A673 (cell line): ENCODE data around the gene LTO1. TPM values are rescaled to one million over a fixed set of nuclear protein-coding genes. Genes with fewer than 3 reads are reported as not detected.

Source experiments
- BruUV-seq: library from RNA; stranded (reverse); fragments of 400-500 nt; replicated peaks from 2 replicates; lab custom pipeline; 2021; lab: Mats Ljungman, UMichigan
- CTCF ChIA-PET: fragments of 300-600 bp; sonication (Branson Sonifier 250); formaldehyde crosslinking; loops from one replicate; lab custom pipeline; 2022; ENCODE audit warnings: antibody characterized with exemption; lab: Charles Lee
- POLR2A ChIA-PET: fragments of 300-600 bp; sonication (Branson Sonifier 250); formaldehyde crosslinking; loops from one replicate; lab custom pipeline; 2022; ENCODE audit warnings: antibody characterized with exemption; ENCODE audit not compliant: low non-redundant PET; lab: Charles Lee
- DNase-seq: peaks from one replicate; pipeline ENCODE4 v3.0.0-alpha.2; 2015; ENCODE audit warnings: low spot score
- H3K27ac ChIP-seq: fragments of 200-600 bp; sonication (generic); 2 replicates; pipeline ENCODE4 v1.5.1; 2016; ENCODE audit warnings: mixed run types, low read depth, mild to moderate bottlenecking, mixed read lengths, antibody characterized with exemption, low read length; ENCODE audit not compliant: poor library complexity, severe bottlenecking
- H3K27me3 ChIP-seq: fragments of 200-600 bp; sonication (generic); replicated peaks from 2 replicates; pipeline ENCODE4 v1.6.1; 2017; ENCODE audit warnings: mixed run types, low read depth, mild to moderate bottlenecking, mixed read lengths, antibody characterized with exemption, low read length; ENCODE audit not compliant: insufficient read depth, poor library complexity
- H3K36me3 ChIP-seq: fragments of 200-600 bp; sonication (generic); 2 replicates; pipeline ENCODE4 v1.6.1; 2016; ENCODE audit warnings: mixed run types, mild to moderate bottlenecking, mixed read lengths, antibody characterized with exemption, low read length; ENCODE audit not compliant: insufficient read depth, poor library complexity, severe bottlenecking
- H3K4me1 ChIP-seq: fragments of 200-600 bp; sonication (generic); 2 replicates; pipeline ENCODE4 v1.6.1; 2017; ENCODE audit warnings: mixed run types, mild to moderate bottlenecking, mixed read lengths, antibody characterized with exemption, low read length; ENCODE audit not compliant: insufficient read depth, poor library complexity, severe bottlenecking
- H3K4me3 ChIP-seq: fragments of 200-600 bp; sonication (generic); 2 replicates; pipeline ENCODE4 v1.5.1; 2016; ENCODE audit warnings: low read depth, mixed run types, mild to moderate bottlenecking, mixed read lengths, low read length; ENCODE audit not compliant: poor library complexity, severe bottlenecking
- H3K9me3 ChIP-seq: fragments of 200-600 bp; sonication (generic); 2 replicates; pipeline ENCODE4 v1.6.1; 2016; ENCODE audit warnings: mixed run types, low read depth, mild to moderate bottlenecking, mixed read lengths, antibody characterized with exemption, low read length; ENCODE audit not compliant: poor library complexity, severe bottlenecking
- EZH2 ChIP-seq: fragments of 200-600 bp; sonication (generic); IDR thresholded peaks from 2 replicates; pipeline ENCODE4 v1.6.1; 2017; ENCODE audit warnings: borderline replicate concordance, low read depth, mild to moderate bottlenecking, mixed read lengths, antibody characterized with exemption, low read length; ENCODE audit not compliant: poor library complexity, severe bottlenecking
- intact Hi-C: fragments of 100-400 bp; cut with micrococcal nuclease; formaldehyde crosslinking; loops from one replicate; pipeline ENCODE4 v1.10.0; 2022; ENCODE audit not compliant: unreplicated experiment
- total RNA-seq: library from RNA; stranded (reverse); gene quantifications from 2 replicates; pipeline ENCODE4 v1.2.3, GENCODE V29; 2021
- TF ChIP-seq, protein P1 (sequence below): fragments of 300-800, 200-600 bp; sonication (generic); conservative IDR thresholded peaks from 2 replicates; pipeline ENCODE4 v1.5.1; 2017; ENCODE audit warnings: low read depth, mild to moderate bottlenecking, antibody characterized with exemption, low read length, moderate library complexity, mixed read lengths

The LTO1 gene
- total RNA-seq, 1 experiment from 2014 or later = 56.0 TPM

- BruUV-seq = no TSS peak
- intact Hi-C loops = no loop called here
- Histone ChIP-seq H3K27me3 (no peaks in the 10 kb centered on the region), H3K4me3 (no peak overlapping the region), H3K9me3 (no peaks in the 10 kb centered on the region), H3K36me3 (peaks cover 49% of the 10 kb centered on the region), H3K4me1 (peaks cover 59% of the 10 kb centered on the region), H3K27ac (peak overlapping the region; percentile 99)
- no peak for TF ChIP-seq EZH2
- CTCF ChIA-PET = interaction anchor here (1.3 kb wide), 1 partner anchor 15 kb away, joined by 3 read pairs; no protein-coding TSS in a partner anchor
- peak; percentile 82 for DNase-seq
- POLR2A ChIA-PET = interaction anchor here (1.2 kb wide), 1 partner anchor 12 kb away, joined by 4 read pairs; no protein-coding TSS in a partner anchor
Measured at GRCh38 chr11:69654660-69655478, 20.3 kb downstream of the LTO1 start.

DNA sequence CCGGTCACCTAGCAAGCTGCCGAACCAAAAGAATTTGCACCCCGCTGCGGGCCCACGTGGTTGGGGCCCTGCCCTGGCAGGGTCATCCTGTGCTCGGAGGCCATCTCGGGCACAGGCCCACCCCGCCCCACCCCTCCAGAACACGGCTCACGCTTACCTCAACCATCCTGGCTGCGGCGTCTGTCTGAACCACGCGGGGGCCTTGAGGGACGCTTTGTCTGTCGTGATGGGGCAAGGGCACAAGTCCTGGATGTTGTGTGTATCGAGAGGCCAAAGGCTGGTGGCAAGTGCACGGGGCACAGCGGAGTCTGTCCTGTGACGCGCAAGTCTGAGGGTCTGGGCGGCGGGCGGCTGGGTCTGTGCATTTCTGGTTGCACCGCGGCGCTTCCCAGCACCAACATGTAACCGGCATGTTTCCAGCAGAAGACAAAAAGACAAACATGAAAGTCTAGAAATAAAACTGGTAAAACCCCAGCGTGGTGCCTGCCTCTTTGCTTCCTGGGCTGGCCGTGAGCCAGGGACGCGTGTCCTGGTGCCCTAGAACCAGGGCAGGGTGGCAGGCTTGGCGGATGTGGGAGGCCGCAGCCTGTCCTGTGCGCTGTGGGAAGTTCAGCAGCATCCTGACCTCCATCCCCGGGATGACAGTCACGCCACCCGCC, 21.0 kb downstream of the LTO1 start:
- H3K9me3 ChIP-seq = no peaks in the 10 kb centered on the region
- no peak for DNase-seq
- TF ChIP-seq, protein P1, sequence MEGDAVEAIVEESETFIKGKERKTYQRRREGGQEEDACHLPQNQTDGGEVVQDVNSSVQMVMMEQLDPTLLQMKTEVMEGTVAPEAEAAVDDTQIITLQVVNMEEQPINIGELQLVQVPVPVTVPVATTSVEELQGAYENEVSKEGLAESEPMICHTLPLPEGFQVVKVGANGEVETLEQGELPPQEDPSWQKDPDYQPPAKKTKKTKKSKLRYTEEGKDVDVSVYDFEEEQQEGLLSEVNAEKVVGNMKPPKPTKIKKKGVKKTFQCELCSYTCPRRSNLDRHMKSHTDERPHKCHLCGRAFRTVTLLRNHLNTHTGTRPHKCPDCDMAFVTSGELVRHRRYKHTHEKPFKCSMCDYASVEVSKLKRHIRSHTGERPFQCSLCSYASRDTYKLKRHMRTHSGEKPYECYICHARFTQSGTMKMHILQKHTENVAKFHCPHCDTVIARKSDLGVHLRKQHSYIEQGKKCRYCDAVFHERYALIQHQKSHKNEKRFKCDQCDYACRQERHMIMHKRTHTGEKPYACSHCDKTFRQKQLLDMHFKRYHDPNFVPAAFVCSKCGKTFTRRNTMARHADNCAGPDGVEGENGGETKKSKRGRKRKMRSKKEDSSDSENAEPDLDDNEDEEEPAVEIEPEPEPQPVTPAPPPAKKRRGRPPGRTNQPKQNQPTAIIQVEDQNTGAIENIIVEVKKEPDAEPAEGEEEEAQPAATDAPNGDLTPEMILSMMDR = no peak
- TF ChIP-seq EZH2 = no peak
- CTCF ChIA-PET = interaction anchor here (1.5 kb wide), 1 partner anchor 17 kb away, joined by 5 read pairs; no protein-coding TSS in a partner anchor
- H3K4me1 ChIP-seq = peaks cover 66% of the 10 kb centered on the region
- H3K4me3 ChIP-seq = no peak overlapping the region
- intact Hi-C loops = no loop called here
- peaks cover 57% of the 10 kb centered on the region for H3K36me3 ChIP-seq
- POLR2A ChIA-PET = no interaction called here
- BruUV-seq = no TSS peak
- H3K27me3 ChIP-seq = no peaks in the 10 kb centered on the region
- peak overlapping the region; percentile 99 for H3K27ac ChIP-seq

- ChIA-PET POLR2A (interaction anchor here (0.7 to 0.8 kb wide), 2 partner anchors 453 to 466 kb away, joined by 4 to 6 read pairs; no protein-coding TSS in a partner anchor), CTCF (interaction anchor here (0.9 to 1.5 kb wide), 2 partner anchors 17 to 361 kb away, joined by 5 read pairs; no protein-coding TSS in a partner anchor)
- peaks cover 73% of the 10 kb centered on the region for H3K4me1 ChIP-seq
- H3K9me3 ChIP-seq = no peaks in the 10 kb centered on the region
- peak overlapping the region; percentile 99 for H3K27ac ChIP-seq
- peak overlapping the region; percentile 10 for H3K4me3 ChIP-seq
- BruUV-seq = no TSS peak
- H3K36me3 ChIP-seq = peaks cover 63% of the 10 kb centered on the region
- TF ChIP-seq, protein P1 = no peak; the same call in 1 of the 2 replicates
- no peak for TF ChIP-seq EZH2
- DNase-seq = peak; percentile 73
- intact Hi-C loops = no loop called here
- no peaks in the 10 kb centered on the region for H3K27me3 ChIP-seq
Measured at GRCh38 chr11:69653406-69653960, 21.7 kb downstream of the LTO1 start.
